CD4-positive, alpha-beta T cell treated with Interleukin-4 for 4 hours (primary cell): ENCODE data around the gene STK10.
A peak's percentile ranks its signal among the peaks of the same experiment; 100 is the strongest.
"Not testable (repeated sequence)": the region's sequence is repeated elsewhere in the genome, so short reads cannot be mapped to it uniquely, and the experiment has no call there.

Source experiments
- DNase-seq: peaks from one replicate; pipeline ENCODE4 v3.0.0-alpha.2; 2020

STK10 gene

GRCh38 chr5:172188033-172188892 lies at the start of gene STK10:
STK10 (minus strand) TSS chr5:172188224; CDS start chr5:172188042, 182 bp downstream.
- peak; percentile 91 for DNase-seq

- DNase-seq: no peak
Observed at GRCh38 chr5:172235827-172236736, 48.1 kb upstream of the STK10 start.

GRCh38 chr5:172235132-172235780 lies 47.2 kb upstream of the STK10 start:
- DNase-seq: no peak

GRCh38 chr5:172234031-172234430 lies 46.0 kb upstream of the STK10 start:
- no peak for DNase-seq

GRCh38 chr5:172229904-172230303 lies 41.9 kb upstream of the STK10 start:
- no peak for DNase-seq

GRCh38 chr5:172224996-172225395 lies 37.0 kb upstream of the STK10 start:
- DNase-seq: no peak

- no peak for DNase-seq
Observed at GRCh38 chr5:172223901-172224873, 36.2 kb upstream of the STK10 start.

- no peak for DNase-seq
Observed at GRCh38 chr5:172219296-172219695, 31.3 kb upstream of the STK10 start.

GRCh38 chr5:172216345-172216744 lies 28.3 kb upstream of the STK10 start:
- DNase-seq: no peak

GRCh38 chr5:172213126-172213525 lies 25.1 kb upstream of the STK10 start:
- no peak for DNase-seq

- no peak for DNase-seq
Observed at GRCh38 chr5:172211676-172212075, 23.7 kb upstream of the STK10 start.

GRCh38 chr5:172209714-172210113 lies 21.7 kb upstream of the STK10 start:
- DNase-seq: no peak

- DNase-seq: no peak
Observed at GRCh38 chr5:172207511-172207910, 19.5 kb upstream of the STK10 start.

- not testable (repeated sequence) for DNase-seq
Observed at GRCh38 chr5:172205984-172206383, 18.0 kb upstream of the STK10 start.

- DNase-seq: no peak
Observed at GRCh38 chr5:172200476-172200875, 12.5 kb upstream of the STK10 start.

GRCh38 chr5:172199446-172199845 lies 11.4 kb upstream of the STK10 start:
- DNase-seq: no peak

- DNase-seq: not testable (repeated sequence)
Observed at GRCh38 chr5:172197775-172198174, 9.8 kb upstream of the STK10 start.

GRCh38 chr5:172194985-172195774 lies 7.2 kb upstream of the STK10 start:
- DNase-seq: no peak

GRCh38 chr5:172193872-172194271 lies 5.8 kb upstream of the STK10 start, which contains the start of gene EFCAB9:
EFCAB9 (plus strand) TSS chr5:172194172; CDS start chr5:172194173, 1 bp downstream.
- DNase-seq: no peak

- no peak for DNase-seq
Observed at GRCh38 chr5:172189693-172190296, 1.8 kb upstream of the STK10 start.
